ENCODE results near the gene TPX2.

Gene TPX2

GRCh38 chr20:31693987-31694661 lies 45.0 kb upstream of the TPX2 start (continued):
- no peak for TF ChIP-seq ZBTB7A (tag by site-specific recombination; IDR thresholded peaks at IDR 0.05; ENCODE audit: low read depth)

DNA sequence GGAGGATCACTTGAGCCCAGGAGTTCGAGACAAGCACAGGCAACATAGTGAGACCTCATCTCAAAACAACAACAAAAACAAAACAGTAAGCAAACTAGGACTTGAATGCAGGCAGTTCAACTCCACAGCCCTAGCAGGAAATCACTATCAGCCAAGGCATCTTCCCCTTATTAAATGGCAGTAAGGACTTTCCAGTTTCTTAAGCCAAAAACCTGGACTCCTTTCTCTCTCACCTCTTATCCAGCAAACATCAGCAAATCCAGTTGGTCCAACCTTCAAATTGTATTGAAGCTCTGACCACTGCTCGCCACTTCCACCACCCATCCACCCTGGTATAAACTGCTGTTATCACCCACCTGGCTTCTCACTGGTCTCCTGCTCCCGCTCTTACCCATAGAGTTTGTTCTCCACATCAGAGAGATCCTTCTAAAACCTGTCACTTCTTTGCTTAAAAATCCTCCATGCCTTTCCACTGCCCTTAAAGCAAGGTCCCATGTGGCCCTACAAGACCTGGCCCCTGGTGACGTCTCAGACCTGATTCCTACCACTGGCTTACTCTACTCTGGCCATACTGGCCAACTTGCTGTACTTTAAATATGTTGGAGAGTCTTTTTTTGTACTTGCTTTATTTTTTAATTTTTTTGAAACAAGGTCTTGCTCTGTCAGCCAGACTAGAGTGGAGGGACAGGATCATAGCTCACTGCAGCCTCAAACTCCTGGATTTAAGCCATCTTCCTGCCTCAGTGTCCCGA lies 44.1 kb upstream of the TPX2 start:
- POLR2A ChIA-PET = interaction anchor here (1.0 kb wide), 1 partner anchor 29 kb away, joined by 3 read pairs; no protein-coding TSS in a partner anchor
- Histone ChIP-seq H3K4me3 (ENCODE audit: low read depth, low read length) (no peak overlapping the region), H3K27ac (ENCODE audit: extremely low read depth, low read depth, low read length) (no peak overlapping the region), H3K4me1 (ENCODE audit: control insufficient read depth, insufficient read depth, low read length) (peaks cover 17% of the 10 kb centered on the region), H3K9me3 (ENCODE audit: control insufficient read depth, insufficient read depth, low read depth, low read length) (no peaks in the 10 kb centered on the region), H3K36me3 (ENCODE audit: control insufficient read depth in 2 of 2, insufficient read depth in 1 of 2, low read length in 2 of 2) (no peaks in the 10 kb centered on the region; a peak in 1 of 3 replicates)
- CTCF ChIA-PET = interaction anchor here (1.5 to 3.3 kb wide), 2 partner anchors 28 to 82 kb away, joined by 4 to 23 read pairs; partner anchors contain the start of gene BCL2L1
- no peak for TF ChIP-seq MZF1 (tag by site-specific recombination; IDR thresholded peaks at IDR 0.05; ENCODE audit: borderline replicate concordance)
- TF ChIP-seq, protein P1, sequence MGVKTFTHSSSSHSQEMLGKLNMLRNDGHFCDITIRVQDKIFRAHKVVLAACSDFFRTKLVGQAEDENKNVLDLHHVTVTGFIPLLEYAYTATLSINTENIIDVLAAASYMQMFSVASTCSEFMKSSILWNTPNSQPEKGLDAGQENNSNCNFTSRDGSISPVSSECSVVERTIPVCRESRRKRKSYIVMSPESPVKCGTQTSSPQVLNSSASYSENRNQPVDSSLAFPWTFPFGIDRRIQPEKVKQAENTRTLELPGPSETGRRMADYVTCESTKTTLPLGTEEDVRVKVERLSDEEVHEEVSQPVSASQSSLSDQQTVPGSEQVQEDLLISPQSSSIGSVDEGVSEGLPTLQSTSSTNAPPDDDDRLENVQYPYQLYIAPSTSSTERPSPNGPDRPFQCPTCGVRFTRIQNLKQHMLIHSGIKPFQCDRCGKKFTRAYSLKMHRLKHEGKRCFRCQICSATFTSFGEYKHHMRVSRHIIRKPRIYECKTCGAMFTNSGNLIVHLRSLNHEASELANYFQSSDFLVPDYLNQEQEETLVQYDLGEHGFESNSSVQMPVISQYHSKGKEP (tag by site-specific recombination; IDR thresholded peaks at IDR 0.05) = no peak
- TF ChIP-seq ZNF544 (tag by site-specific recombination; IDR thresholded peaks at IDR 0.05) = no peak
- TF ChIP-seq ZNF580 (tag by site-specific recombination; IDR thresholded peaks at IDR 0.05) = no peak
- TF ChIP-seq ZNF777 (tag by site-specific recombination; IDR thresholded peaks at IDR 0.05; ENCODE audit: borderline replicate concordance) = no peak
- TF ChIP-seq ZNF529 (tag by site-specific recombination; IDR thresholded peaks at IDR 0.05; ENCODE audit: insufficient replicate concordance) = no peak
- no peak for TF ChIP-seq ZNF155 (tag by site-specific recombination; IDR thresholded peaks at IDR 0.05)
- no peak for TF ChIP-seq ZNF266 (tag by site-specific recombination; IDR thresholded peaks at IDR 0.05; ENCODE audit: low read depth)
- TF ChIP-seq ZNF202 (tag by site-specific recombination; IDR thresholded peaks at IDR 0.05; ENCODE audit: borderline replicate concordance) = no peak
- TF ChIP-seq SP3 (tag by site-specific recombination; IDR thresholded peaks at IDR 0.05) = no peak
- TF ChIP-seq ZNF501 (tag by site-specific recombination; IDR thresholded peaks at IDR 0.05) = no peak
- TF ChIP-seq ZNF473 (tag by site-specific recombination; IDR thresholded peaks at IDR 0.05) = no peak
- no peak for TF ChIP-seq ZNF776 (tag by site-specific recombination; IDR thresholded peaks at IDR 0.05; ENCODE audit: borderline replicate concordance)
- no peak for TF ChIP-seq ZNF549 (tag by site-specific recombination; IDR thresholded peaks at IDR 0.05)
- no peak for TF ChIP-seq MYNN (tag by site-specific recombination; IDR thresholded peaks at IDR 0.05; ENCODE audit: borderline replicate concordance)
- TF ChIP-seq ZNF585B (tag by site-specific recombination; IDR thresholded peaks at IDR 0.05) = no peak
- TF ChIP-seq, protein P2, sequence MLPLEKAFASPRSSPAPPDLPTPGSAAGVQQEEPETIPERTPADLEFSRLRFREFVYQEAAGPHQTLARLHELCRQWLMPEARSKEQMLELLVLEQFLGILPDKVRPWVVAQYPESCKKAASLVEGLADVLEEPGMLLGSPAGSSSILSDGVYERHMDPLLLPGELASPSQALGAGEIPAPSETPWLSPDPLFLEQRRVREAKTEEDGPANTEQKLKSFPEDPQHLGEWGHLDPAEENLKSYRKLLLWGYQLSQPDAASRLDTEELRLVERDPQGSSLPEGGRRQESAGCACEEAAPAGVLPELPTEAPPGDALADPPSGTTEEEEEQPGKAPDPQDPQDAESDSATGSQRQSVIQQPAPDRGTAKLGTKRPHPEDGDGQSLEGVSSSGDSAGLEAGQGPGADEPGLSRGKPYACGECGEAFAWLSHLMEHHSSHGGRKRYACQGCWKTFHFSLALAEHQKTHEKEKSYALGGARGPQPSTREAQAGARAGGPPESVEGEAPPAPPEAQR (tag by site-specific recombination; IDR thresholded peaks at IDR 0.05) = no peak
- TF ChIP-seq ZNF707 (tag by site-specific recombination; IDR thresholded peaks at IDR 0.05) = no peak
- TF ChIP-seq ZNF830 (tag by site-specific recombination; IDR thresholded peaks at IDR 0.05; ENCODE audit: low read depth) = no peak
- TF ChIP-seq ZNF138 (tag by site-specific recombination; IDR thresholded peaks at IDR 0.05; ENCODE audit: borderline replicate concordance) = no peak
